ENCODE measurements around the gene PTGER1.
"Not testable (repeated sequence)": the region's sequence is repeated elsewhere in the genome, so short reads cannot be mapped to it uniquely, and the experiment has no call there.

The PTGER1 gene

GRCh38 chr19:14473073-14473977, 1.8 kb downstream of the PTGER1 start:
- no peak for DNase-seq

- DNase-seq = no peak
These were observed 2.8 kb downstream of the PTGER1 start for GRCh38 chr19:14472202-14472938.

- DNase-seq = no peak
These were observed 3.5 kb downstream of the PTGER1 start for GRCh38 chr19:14471436-14472187.

- DNase-seq = no peak
These were observed 4.9 kb downstream of the PTGER1 start for GRCh38 chr19:14470031-14470876.

- DNase-seq = no peak
These were observed 7.3 kb downstream of the PTGER1 start for GRCh38 chr19:14467816-14468215.

GRCh38 chr19:14467391-14467790, 7.8 kb downstream of the PTGER1 start:
- no peak for DNase-seq

GRCh38 chr19:14463747-14464146, 11.4 kb downstream of the PTGER1 start:
- no peak for DNase-seq

GRCh38 chr19:14462401-14462800, 12.8 kb downstream of the PTGER1 start:
- not testable (repeated sequence) for DNase-seq

GRCh38 chr19:14460935-14461334, 14.2 kb downstream of the PTGER1 start:
- no peak for DNase-seq

GRCh38 chr19:14459703-14460102, 15.5 kb downstream of the PTGER1 start:
- DNase-seq = no peak

- not testable (repeated sequence) for DNase-seq
These were observed 22.9 kb downstream of the PTGER1 start for GRCh38 chr19:14452303-14452702.

GRCh38 chr19:14450876-14451275, 24.3 kb downstream of the PTGER1 start:
- no peak for DNase-seq

GRCh38 chr19:14450168-14450874, 24.8 kb downstream of the PTGER1 start:
- DNase-seq = no peak

GRCh38 chr19:14449321-14449720, 25.8 kb downstream of the PTGER1 start:
- DNase-seq = no peak

- DNase-seq = no peak
These were observed 28.7 kb downstream of the PTGER1 start for GRCh38 chr19:14446336-14447036.

GRCh38 chr19:14443632-14444216, 31.4 kb downstream of the PTGER1 start:
- DNase-seq = no peak

- DNase-seq = no peak
These were observed 32.1 kb downstream of the PTGER1 start for GRCh38 chr19:14442891-14443631.

GRCh38 chr19:14441041-14441938, 33.9 kb downstream of the PTGER1 start:
- DNase-seq = no peak

GRCh38 chr19:14440049-14440448, 35.1 kb downstream of the PTGER1 start:
- DNase-seq = no peak

Data from cerebellar nuclear complex (tissue), 1 donor.